HepG2 (cell line): ENCODE measurements around the gene TBC1D5. TPM values are rescaled to one million over a fixed set of nuclear protein-coding genes. Genes with fewer than 3 reads are reported as not detected.

ENCODE experiments used
- ATAC-seq: fragments of 200-7000 bp; cut with Tn5 transposase; 3 replicates; pipeline ENCODE4 v1.9.1; 2020; ENCODE audit warnings: mild to moderate bottlenecking, moderate library complexity
- BruUV-seq: library from RNA; stranded (reverse); fragments of 400-500 nt; replicated peaks from 2 replicates; lab custom pipeline; 2021; lab: Mats Ljungman, UMichigan
- CTCF ChIA-PET: fragments of 300-600 bp; formaldehyde crosslinking; extraction: SDS; loops from one replicate; lab custom pipeline; 2021; ENCODE audit warnings: low total read pairs, inconsistent platforms, low intra/inter-chr PET ratio; lab: Yijun Ruan, JAX
- POLR2A ChIA-PET: fragments of 350-600 bp; sonication (Branson Sonifier 250); formaldehyde crosslinking; loops from one replicate; lab custom pipeline; 2020; ENCODE audit warnings: antibody characterized with exemption, inconsistent platforms; lab: Yijun Ruan, JAX
- DNase-seq: peaks from one replicate; pipeline ENCODE4 v3.0.0-alpha.2; 2015; ENCODE audit warnings: low spot score
- FAIRE-seq: peaks from 3 replicates; lab custom pipeline; 2011; peaks lifted over from hg19 to GRCh38; lab: Jason Lieb, UNC
- H2AFZ ChIP-seq: one replicate; pipeline ENCODE4 v1.6.1; 2011; ENCODE audit warnings: low read length, inconsistent platforms
- H3K27ac ChIP-seq: fragments of 300-600 bp; 3 replicates; pipeline ENCODE4 v1.8.0; 2011; ENCODE audit warnings: mixed run types, mild to moderate bottlenecking, mixed read lengths, low read length, inconsistent platforms; ENCODE audit not compliant: insufficient read depth; ENCODE audit errors: extremely low read length
- H3K27me3 ChIP-seq, 2 experiments: fragments of 200-600 bp in 1 of 2; 2 replicates in 1 of 2; 3 replicates in 1 of 2; pipeline versions ENCODE4 v1.6.0 to v1.8.0; 2011; ENCODE audit warnings: low read length in 2 of 2, mild to moderate bottlenecking in 2 of 2, moderate library complexity in 2 of 2, inconsistent platforms in 1 of 2; ENCODE audit not compliant: insufficient read depth in 2 of 2, control insufficient read depth in 1 of 2
- H3K36me3 ChIP-seq, 2 experiments: fragments of 200-600 bp in 1 of 2; replicated peaks in 1 of 2; 2 replicates in 1 of 2; 3 replicates in 1 of 2; pipeline versions ENCODE4 v1.5.1 to v1.8.0; 2011; ENCODE audit warnings: low read length in 2 of 2, inconsistent platforms in 1 of 2; ENCODE audit not compliant: insufficient read depth in 2 of 2, control insufficient read depth in 1 of 2
- H3K4me1 ChIP-seq: 2 replicates; pipeline ENCODE4 v1.5.1; 2012; ENCODE audit warnings: low read length, inconsistent platforms; ENCODE audit not compliant: insufficient read depth
- H3K4me2 ChIP-seq: 2 replicates; pipeline ENCODE4 v1.6.0; 2011; ENCODE audit warnings: low read depth, low read length, inconsistent platforms
- H3K4me3 ChIP-seq, 3 experiments: fragments of 200-600 bp in 1 of 3; sonication (generic), shearing (Covaris generic) in 1 of 3; replicated peaks in 1 of 3; 2 replicates each; pipeline ENCODE4 v1.5.1; 2011 to 2016; ENCODE audit warnings: low read length in 3 of 3, inconsistent platforms in 2 of 3, low read depth in 2 of 3, mild to moderate bottlenecking in 2 of 3, control low read depth in 1 of 3, mixed read lengths in 1 of 3; ENCODE audit not compliant: insufficient read depth in 1 of 3
- H3K79me2 ChIP-seq: one replicate; pipeline ENCODE4 v1.6.1; 2011; ENCODE audit warnings: low read length, inconsistent platforms; ENCODE audit not compliant: insufficient read depth
- H3K9ac ChIP-seq: 2 replicates; pipeline ENCODE4 v1.6.0; 2011; ENCODE audit warnings: mild to moderate bottlenecking, low read depth, low read length, inconsistent platforms; ENCODE audit not compliant: insufficient read depth
- H3K9me3 ChIP-seq: 2 replicates; pipeline ENCODE4 v1.5.1; 2012; ENCODE audit warnings: mild to moderate bottlenecking, low read length
- H4K20me1 ChIP-seq: 2 replicates; pipeline ENCODE4 v1.6.0; 2011; ENCODE audit warnings: inconsistent platforms, mild to moderate bottlenecking, low read length, moderate library complexity; ENCODE audit not compliant: insufficient read depth
- AGO2 ChIP-seq: fragments of 200-400 bp; formaldehyde crosslinking; optimal IDR thresholded peaks from 2 replicates; pipeline ENCODE3; 2017; ENCODE audit warnings: mild to moderate bottlenecking, low read depth, low read length, moderate library complexity
- CHD4 ChIP-seq: fragments of 200-600 bp; sonication (generic); IDR thresholded peaks from 2 replicates; pipeline ENCODE4 v1.7.0; 2017; ENCODE audit warnings: mild to moderate bottlenecking, low read length, borderline replicate concordance
- NCOA1 ChIP-seq: sonication (generic); formaldehyde crosslinking; IDR thresholded peaks from 2 replicates; pipeline ENCODE4 v1.9.0; 2021; ENCODE audit warnings: missing genetic modification reagents
- TBX2 ChIP-seq: sonication (generic); formaldehyde crosslinking; IDR thresholded peaks from 2 replicates; pipeline ENCODE4 v1.5.0; 2020; ENCODE audit warnings: missing genetic modification reagents, mild to moderate bottlenecking, borderline replicate concordance
- WGBS: methylation state at CpG from one replicate; pipeline ENCODE4 v1.1.6; 2017; ENCODE audit warnings: low lambda C conversion rate; 5-methylcytosine and 5-hydroxymethylcytosine counted together
- in situ Hi-C: cut with HindIII; loops from 2 replicates; pipeline ENCODE4 v1.10.0; 2017; ENCODE audit warnings: low pct_unique_long_range_greater_than_20kb; ENCODE audit not compliant: extremely low pct_ligation_motif_present
- intact Hi-C: fragments of 100-400 bp; cut with micrococcal nuclease; formaldehyde crosslinking; loops from one replicate; pipeline ENCODE4 v1.10.0; 2022; ENCODE audit not compliant: unreplicated experiment
- polyA plus RNA-seq, 8 experiments: library from polyadenylated mRNA; depleted of rRNA in 3 of 8; stranded (reverse) in 7 of 8; unstranded in 1 of 8; fragments of >200 nt; fragmentation: Illumina TruSeq in 4 of 8; extraction: Trizol in 4 of 8; gene quantifications; 2 replicates each; pipeline versions ENCODE4 v1.2.1 to v1.2.3, GENCODE V29; 2011 to 2016; ENCODE audit warnings: low read depth in 4 of 8, missing spikeins in 1 of 8, mixed read lengths in 1 of 8; ENCODE audit not compliant: insufficient read depth in 1 of 8
- total RNA-seq, 5 experiments: library from RNA; depleted of rRNA; stranded (reverse); fragments of >200 nt; fragmentation: Illumina TruSeq; extraction: Trizol; gene quantifications; 2 replicates each; pipeline ENCODE4 v1.2.3, GENCODE V29; 2016; ENCODE audit warnings: low read depth in 1 of 5
- TF ChIP-seq, protein P1 (sequence below): sonication (generic); formaldehyde crosslinking; IDR thresholded peaks from 2 replicates; pipeline ENCODE4; 2020; ENCODE audit warnings: missing genetic modification reagents, mild to moderate bottlenecking, borderline replicate concordance
- TF ChIP-seq, protein P2 (sequence below): sonication (generic); formaldehyde crosslinking; IDR thresholded peaks from 2 replicates; pipeline ENCODE4 v1.4.0; 2020; ENCODE audit warnings: missing genetic modification reagents; ENCODE audit errors: not compliant biosample characterization
- TF ChIP-seq, protein P3 (sequence below): sonication (generic); formaldehyde crosslinking; IDR thresholded peaks from 2 replicates; pipeline ENCODE4 v1.5.0; 2020; ENCODE audit warnings: mild to moderate bottlenecking, missing genetic modification reagents, moderate library complexity
- TF ChIP-seq, protein P4 (sequence below): sonication (generic); formaldehyde crosslinking; IDR thresholded peaks from 2 replicates; pipeline ENCODE4 v1.4.0; 2020; ENCODE audit warnings: missing genetic modification reagents, mild to moderate bottlenecking, borderline replicate concordance

TBC1D5 gene
- total and polyA plus RNA-seq, 2 of the 13 experiments (the other 11 are each of a cell fraction or from before 2014, with no cell fraction given) = 19.2 to 33.3 TPM

DNA sequence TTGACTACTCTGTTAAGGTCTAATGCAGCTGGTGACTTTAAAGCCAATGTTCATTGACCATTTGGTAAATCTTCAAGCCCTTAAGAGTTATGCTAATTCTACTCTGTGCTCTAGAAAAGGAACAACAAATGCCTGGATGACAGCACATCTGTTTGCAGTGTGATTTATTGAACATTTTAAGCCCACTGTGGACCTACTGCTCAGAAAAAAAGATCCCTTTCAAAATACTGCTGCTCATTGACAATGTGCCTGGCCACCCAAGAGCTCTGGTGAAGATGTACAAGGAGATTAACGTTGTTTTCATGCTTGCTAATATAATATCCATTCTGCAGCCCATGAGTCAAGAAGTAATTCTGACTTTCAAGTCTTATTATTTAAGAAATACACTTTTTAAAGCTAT, 110.8 kb downstream of the TBC1D5 start:
- ChIA-PET POLR2A (no interaction called here), CTCF (no interaction called here)
- no peaks in the 10 kb centered on the region for H3K9me3 ChIP-seq
- H4K20me1 ChIP-seq = peaks cover 2% of the 10 kb centered on the region; the same call in 1 of the 2 replicates
- H3K9ac ChIP-seq = no peak overlapping the region
- H3K27me3 ChIP-seq = no peaks in the 10 kb centered on the region
- H3K79me2 ChIP-seq = no peaks in the 10 kb centered on the region
- in situ Hi-C loops = no loop called here
- H3K4me1 ChIP-seq = no peaks in the 10 kb centered on the region
- no peak overlapping the region for H3K27ac ChIP-seq
- ATAC-seq = no peak
- TF ChIP-seq, protein P1, sequence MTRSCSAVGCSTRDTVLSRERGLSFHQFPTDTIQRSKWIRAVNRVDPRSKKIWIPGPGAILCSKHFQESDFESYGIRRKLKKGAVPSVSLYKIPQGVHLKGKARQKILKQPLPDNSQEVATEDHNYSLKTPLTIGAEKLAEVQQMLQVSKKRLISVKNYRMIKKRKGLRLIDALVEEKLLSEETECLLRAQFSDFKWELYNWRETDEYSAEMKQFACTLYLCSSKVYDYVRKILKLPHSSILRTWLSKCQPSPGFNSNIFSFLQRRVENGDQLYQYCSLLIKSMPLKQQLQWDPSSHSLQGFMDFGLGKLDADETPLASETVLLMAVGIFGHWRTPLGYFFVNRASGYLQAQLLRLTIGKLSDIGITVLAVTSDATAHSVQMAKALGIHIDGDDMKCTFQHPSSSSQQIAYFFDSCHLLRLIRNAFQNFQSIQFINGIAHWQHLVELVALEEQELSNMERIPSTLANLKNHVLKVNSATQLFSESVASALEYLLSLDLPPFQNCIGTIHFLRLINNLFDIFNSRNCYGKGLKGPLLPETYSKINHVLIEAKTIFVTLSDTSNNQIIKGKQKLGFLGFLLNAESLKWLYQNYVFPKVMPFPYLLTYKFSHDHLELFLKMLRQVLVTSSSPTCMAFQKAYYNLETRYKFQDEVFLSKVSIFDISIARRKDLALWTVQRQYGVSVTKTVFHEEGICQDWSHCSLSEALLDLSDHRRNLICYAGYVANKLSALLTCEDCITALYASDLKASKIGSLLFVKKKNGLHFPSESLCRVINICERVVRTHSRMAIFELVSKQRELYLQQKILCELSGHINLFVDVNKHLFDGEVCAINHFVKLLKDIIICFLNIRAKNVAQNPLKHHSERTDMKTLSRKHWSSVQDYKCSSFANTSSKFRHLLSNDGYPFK = no peak
- TF ChIP-seq, protein P2, sequence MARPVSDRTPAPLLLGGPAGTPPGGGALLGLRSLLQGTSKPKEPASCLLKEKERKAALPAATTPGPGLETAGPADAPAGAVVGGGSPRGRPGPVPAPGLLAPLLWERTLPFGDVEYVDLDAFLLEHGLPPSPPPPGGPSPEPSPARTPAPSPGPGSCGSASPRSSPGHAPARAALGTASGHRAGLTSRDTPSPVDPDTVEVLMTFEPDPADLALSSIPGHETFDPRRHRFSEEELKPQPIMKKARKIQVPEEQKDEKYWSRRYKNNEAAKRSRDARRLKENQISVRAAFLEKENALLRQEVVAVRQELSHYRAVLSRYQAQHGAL (CRISPR knock-in tag) = no peak
- TF ChIP-seq TBX2 (CRISPR knock-in tag) (no peak), AGO2 (no peak), NCOA1 (CRISPR knock-in tag) (no peak), CHD4 (no peak)
- TF ChIP-seq, protein P3, sequence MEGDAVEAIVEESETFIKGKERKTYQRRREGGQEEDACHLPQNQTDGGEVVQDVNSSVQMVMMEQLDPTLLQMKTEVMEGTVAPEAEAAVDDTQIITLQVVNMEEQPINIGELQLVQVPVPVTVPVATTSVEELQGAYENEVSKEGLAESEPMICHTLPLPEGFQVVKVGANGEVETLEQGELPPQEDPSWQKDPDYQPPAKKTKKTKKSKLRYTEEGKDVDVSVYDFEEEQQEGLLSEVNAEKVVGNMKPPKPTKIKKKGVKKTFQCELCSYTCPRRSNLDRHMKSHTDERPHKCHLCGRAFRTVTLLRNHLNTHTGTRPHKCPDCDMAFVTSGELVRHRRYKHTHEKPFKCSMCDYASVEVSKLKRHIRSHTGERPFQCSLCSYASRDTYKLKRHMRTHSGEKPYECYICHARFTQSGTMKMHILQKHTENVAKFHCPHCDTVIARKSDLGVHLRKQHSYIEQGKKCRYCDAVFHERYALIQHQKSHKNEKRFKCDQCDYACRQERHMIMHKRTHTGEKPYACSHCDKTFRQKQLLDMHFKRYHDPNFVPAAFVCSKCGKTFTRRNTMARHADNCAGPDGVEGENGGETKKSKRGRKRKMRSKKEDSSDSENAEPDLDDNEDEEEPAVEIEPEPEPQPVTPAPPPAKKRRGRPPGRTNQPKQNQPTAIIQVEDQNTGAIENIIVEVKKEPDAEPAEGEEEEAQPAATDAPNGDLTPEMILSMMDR (CRISPR knock-in tag) = no peak
- TF ChIP-seq, protein P4, sequence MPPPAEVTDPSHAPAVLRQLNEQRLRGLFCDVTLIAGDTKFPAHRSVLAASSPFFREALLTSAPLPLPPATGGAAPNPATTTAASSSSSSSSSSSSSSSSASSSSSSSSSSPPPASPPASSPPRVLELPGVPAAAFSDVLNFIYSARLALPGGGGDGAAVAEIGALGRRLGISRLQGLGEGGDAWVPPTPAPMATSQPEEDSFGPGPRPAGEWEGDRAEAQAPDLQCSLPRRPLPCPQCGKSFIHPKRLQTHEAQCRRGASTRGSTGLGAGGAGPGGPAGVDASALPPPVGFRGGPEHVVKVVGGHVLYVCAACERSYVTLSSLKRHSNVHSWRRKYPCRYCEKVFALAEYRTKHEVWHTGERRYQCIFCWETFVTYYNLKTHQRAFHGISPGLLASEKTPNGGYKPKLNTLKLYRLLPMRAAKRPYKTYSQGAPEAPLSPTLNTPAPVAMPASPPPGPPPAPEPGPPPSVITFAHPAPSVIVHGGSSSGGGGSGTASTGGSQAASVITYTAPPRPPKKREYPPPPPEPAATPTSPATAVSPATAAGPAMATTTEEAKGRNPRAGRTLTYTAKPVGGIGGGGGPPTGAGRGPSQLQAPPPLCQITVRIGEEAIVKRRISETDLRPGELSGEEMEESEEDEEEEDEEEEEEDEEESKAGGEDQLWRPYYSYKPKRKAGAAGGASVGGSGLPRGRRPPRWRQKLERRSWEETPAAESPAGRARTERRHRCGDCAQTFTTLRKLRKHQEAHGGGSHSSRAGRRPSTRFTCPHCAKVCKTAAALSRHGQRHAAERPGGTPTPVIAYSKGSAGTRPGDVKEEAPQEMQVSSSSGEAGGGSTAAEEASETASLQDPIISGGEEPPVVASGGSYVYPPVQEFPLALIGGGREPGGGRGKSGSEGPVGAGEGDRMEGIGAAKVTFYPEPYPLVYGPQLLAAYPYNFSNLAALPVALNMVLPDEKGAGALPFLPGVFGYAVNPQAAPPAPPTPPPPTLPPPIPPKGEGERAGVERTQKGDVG (CRISPR knock-in tag) = no peak
- TF ChIP-seq, all 625 proteins: peak for 0
- DNase-seq (no peak), FAIRE-seq (no peak)
- WGBS = 100% methylated on average over 1 of the region's 1 CpG
- H2AFZ ChIP-seq = no peak overlapping the region
- no peak overlapping the region for H3K4me3 ChIP-seq
- no TSS peak for BruUV-seq
- intact Hi-C loops = no loop called here
- no peak overlapping the region for H3K4me2 ChIP-seq
- no peaks in the 10 kb centered on the region for H3K36me3 ChIP-seq
